Lower lobe of right lung (tissue), 2 donors: Measurements from ENCODE around the gene PALM. TPM values are rescaled to one million over a fixed set of nuclear protein-coding genes. Genes with fewer than 3 reads are reported as not detected.

ENCODE experiments used
- ATAC-seq, 2 donors: fragments of 200-7000 bp; cut with Tn5 transposase; one replicate each; pipeline ENCODE4 v1.9.1; 2020 to 2022; ENCODE audit warnings: mild to moderate bottlenecking in 2 of 2, moderate library complexity in 2 of 2
- DNase-seq: peaks from one replicate; pipeline ENCODE4 v3.0.0-alpha.2; 2020
- H3K27ac ChIP-seq: fragments of 200-600 bp; one replicate; pipeline ENCODE4 v1.8.0; 2022
- H3K27me3 ChIP-seq: fragments of 200-600 bp; one replicate; pipeline ENCODE4 v1.8.0; 2022; ENCODE audit warnings: low read depth
- H3K36me3 ChIP-seq: fragments of 200-600 bp; one replicate; pipeline ENCODE4 v1.8.0; 2022; ENCODE audit warnings: mild to moderate bottlenecking
- H3K4me1 ChIP-seq: fragments of 200-600 bp; one replicate; pipeline ENCODE4 v1.8.0; 2022
- H3K4me3 ChIP-seq: fragments of 200-600 bp; one replicate; pipeline ENCODE4 v1.8.0; 2022; ENCODE audit warnings: mild to moderate bottlenecking
- H3K9me3 ChIP-seq: fragments of 200-600 bp; one replicate; pipeline ENCODE4 v1.8.0; 2022
- intact Hi-C: fragments of 100-400 bp; cut with DNase I; formaldehyde crosslinking; loops from one replicate; pipeline ENCODE4 v1.11.0; 2022
- total RNA-seq: library from RNA; stranded (reverse); fragmentation: NEBNext Ultra II Directional; extraction: Animal tissue kit (Norgen Biotek cat#: 25700); gene quantifications from one replicate; pipeline ENCODE4 v1.2.1, GENCODE V29; 2021
- TF ChIP-seq, protein P1 (sequence below): fragments of 200-600 bp; IDR thresholded peaks from one replicate; pipeline ENCODE4 v1.8.0; 2022; ENCODE audit warnings: antibody characterized with exemption, mild to moderate bottlenecking
- donor health status: DM: no; HTN: yes; CAD: no; lungs with severe emphysema.

PALM gene
- total RNA-seq, 1 donor from 2014 or later, result 37.0 TPM

DNA sequence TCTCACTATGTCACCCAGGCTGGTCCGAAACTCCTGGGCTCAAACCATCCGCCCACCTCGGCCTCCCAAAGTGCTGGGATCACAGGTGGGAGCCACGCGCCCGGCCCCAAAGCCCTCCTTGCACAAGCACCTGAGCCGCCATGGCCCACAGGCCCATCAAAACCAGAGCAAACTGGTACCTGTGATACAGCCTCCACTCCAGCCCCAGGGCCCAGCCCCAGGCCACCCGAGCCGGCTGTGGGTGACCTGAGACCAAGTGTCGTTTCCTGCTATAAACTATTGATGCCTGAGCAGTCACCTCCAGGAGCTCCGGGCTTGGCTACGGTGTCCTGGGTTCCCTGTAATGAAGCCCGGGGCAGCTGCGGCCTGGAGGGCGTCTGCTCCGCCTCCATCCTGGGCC lies 78.8 kb downstream of the PALM start:
- TF ChIP-seq, protein P1, sequence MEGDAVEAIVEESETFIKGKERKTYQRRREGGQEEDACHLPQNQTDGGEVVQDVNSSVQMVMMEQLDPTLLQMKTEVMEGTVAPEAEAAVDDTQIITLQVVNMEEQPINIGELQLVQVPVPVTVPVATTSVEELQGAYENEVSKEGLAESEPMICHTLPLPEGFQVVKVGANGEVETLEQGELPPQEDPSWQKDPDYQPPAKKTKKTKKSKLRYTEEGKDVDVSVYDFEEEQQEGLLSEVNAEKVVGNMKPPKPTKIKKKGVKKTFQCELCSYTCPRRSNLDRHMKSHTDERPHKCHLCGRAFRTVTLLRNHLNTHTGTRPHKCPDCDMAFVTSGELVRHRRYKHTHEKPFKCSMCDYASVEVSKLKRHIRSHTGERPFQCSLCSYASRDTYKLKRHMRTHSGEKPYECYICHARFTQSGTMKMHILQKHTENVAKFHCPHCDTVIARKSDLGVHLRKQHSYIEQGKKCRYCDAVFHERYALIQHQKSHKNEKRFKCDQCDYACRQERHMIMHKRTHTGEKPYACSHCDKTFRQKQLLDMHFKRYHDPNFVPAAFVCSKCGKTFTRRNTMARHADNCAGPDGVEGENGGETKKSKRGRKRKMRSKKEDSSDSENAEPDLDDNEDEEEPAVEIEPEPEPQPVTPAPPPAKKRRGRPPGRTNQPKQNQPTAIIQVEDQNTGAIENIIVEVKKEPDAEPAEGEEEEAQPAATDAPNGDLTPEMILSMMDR, result no peak
- Histone ChIP-seq H3K4me1 (peaks cover 55% of the 10 kb centered on the region), H3K36me3 (peaks cover 6% of the 10 kb centered on the region), H3K27ac (peak overlapping the region; percentile 10), H3K9me3 (no peaks in the 10 kb centered on the region), H3K27me3 (no peaks in the 10 kb centered on the region), H3K4me3 (no peak overlapping the region)
- ATAC-seq, result no peak
- intact Hi-C loops, result no loop called here
- DNase-seq, result no peak

DNA sequence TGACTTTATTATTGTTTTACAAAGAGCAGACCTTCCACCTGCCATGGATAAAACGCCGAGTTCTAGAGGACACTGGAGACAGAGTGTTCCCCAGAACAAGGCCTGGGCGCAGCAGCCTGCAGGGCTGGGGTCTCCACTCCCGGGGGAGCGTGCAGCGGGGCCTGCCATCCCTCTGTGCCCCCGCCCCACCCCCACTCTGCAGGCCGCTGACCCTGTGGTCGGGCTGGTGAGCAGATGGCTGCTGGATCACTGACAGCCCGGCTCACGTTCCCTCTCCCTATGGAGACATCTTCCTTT lies 79.9 kb downstream of the PALM start:
- intact Hi-C loops, result no loop called here
- no peak for ATAC-seq

DNA sequence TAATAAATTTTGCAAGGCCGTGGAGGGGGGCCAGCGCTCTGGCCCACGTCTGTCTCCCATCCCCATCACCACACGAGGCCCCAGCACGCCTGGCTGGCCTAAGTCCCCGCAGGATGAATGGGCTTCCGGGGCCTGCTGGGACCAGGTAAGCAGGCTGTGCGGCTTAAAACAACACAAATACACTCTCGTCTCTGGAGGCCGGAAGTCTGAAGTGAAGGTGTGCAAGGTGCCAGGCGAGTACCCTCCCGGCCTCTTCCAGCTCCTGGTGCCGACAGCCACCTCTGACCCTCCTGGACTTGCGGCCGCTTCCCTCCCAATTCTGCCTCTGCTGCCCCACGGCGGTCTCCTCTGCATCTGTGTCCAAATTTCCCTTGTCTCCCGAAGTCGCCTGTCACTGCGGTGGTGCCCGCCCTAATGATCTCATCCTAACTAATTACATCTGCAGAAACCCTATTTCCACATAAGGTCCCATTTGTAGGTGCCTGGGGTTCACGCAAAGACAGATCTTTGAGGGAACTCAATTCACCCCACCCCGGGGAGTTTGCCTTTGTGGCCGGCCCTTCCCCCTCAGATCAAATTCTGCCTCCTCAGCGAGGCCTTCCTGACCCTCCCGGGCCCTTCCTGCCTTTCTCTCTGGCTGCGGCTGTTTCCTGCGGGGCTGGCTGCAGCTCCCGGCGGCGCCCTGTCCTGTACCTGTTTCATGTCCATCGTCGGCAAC lies 80.4 kb downstream of the PALM start:
- Histone ChIP-seq H3K36me3 (peaks cover 6% of the 10 kb centered on the region), H3K4me3 (peak overlapping the region; percentile 6), H3K9me3 (no peaks in the 10 kb centered on the region), H3K27ac (peak overlapping the region; percentile 77), H3K27me3 (no peaks in the 10 kb centered on the region), H3K4me1 (peaks cover 44% of the 10 kb centered on the region)
- intact Hi-C loops, result no loop called here
- TF ChIP-seq, protein P1, result no peak
- peak in 1 of 2 donors; percentile 29 for ATAC-seq
- no peak for DNase-seq

More for the DNA sequence above, 79.9 kb downstream of the PALM start:
- Histone ChIP-seq H3K27me3 (no peaks in the 10 kb centered on the region), H3K4me1 (peaks cover 49% of the 10 kb centered on the region), H3K4me3 (no peak overlapping the region), H3K36me3 (peaks cover 6% of the 10 kb centered on the region), H3K9me3 (no peaks in the 10 kb centered on the region), H3K27ac (peak overlapping the region; percentile 77)
- TF ChIP-seq, protein P1, result no peak
- no peak for DNase-seq

DNA sequence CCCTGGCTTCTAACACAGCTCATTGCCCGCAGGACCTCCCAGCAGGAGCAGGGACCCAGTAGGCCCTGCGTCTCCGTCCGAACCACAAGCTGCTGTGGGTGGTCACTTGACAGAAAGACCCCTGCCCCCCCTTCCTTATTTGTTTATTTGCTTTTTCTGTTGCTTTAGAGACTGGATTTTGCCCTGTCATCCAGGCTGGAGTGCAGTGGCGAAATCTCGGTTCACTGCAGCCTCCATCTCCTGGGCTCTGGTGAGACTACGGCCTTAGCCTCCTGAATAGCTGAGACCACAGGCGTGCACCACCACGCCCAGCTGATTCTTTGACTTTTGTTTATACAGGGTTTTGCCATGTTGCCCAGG lies 80.9 kb downstream of the PALM start:
- Histone ChIP-seq H3K36me3 (peaks cover 6% of the 10 kb centered on the region), H3K9me3 (no peaks in the 10 kb centered on the region), H3K27ac (peak overlapping the region; percentile 77), H3K27me3 (no peaks in the 10 kb centered on the region), H3K4me3 (peak overlapping the region; percentile 6), H3K4me1 (peaks cover 38% of the 10 kb centered on the region)
- ATAC-seq (no peak), DNase-seq (no peak)
- intact Hi-C loops, result no loop called here
- TF ChIP-seq, protein P1, result no peak

DNA sequence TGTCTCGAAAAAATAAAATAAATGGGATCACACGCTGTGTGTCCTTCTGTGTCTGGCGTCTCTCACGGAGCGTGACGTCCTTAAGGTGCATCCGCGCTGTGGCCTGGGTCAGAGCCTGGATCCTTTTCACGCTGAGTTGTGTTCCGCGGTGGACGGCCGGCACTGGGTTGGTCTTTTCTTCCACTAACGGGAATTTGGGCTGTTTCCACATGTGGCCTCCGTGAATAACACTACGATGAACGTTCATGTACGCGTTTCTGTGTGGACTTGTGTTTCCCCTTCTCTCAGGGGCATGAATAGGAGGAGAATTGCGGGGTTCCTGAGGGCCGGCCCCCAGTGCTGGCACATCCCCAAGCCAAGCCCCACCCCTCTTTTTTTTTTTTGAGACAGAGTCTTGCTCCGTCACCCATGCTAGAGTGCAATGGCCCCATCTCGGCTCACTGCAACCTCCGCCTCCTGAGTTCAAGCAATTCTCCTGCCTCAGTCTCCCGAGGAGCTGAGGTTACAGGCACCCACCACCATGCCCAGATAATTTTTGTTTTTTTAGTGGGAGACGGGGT lies 82.4 kb downstream of the PALM start:
- Histone ChIP-seq H3K4me1 (peaks cover 43% of the 10 kb centered on the region), H3K27me3 (no peaks in the 10 kb centered on the region), H3K27ac (peak overlapping the region; percentile 49), H3K9me3 (no peaks in the 10 kb centered on the region), H3K4me3 (no peak overlapping the region), H3K36me3 (peaks cover 6% of the 10 kb centered on the region)
- TF ChIP-seq, protein P1, result no peak
- no peak for ATAC-seq
- no peak for DNase-seq
- intact Hi-C loops, result no loop called here
